ENCODE results near the gene MVP.
A peak's percentile ranks its signal among the peaks of the same experiment; 100 is the strongest.
"Not testable (repeated sequence)": the region's sequence is repeated elsewhere in the genome, so short reads cannot be mapped to it uniquely, and the experiment has no call there.

Gene MVP

DNA sequence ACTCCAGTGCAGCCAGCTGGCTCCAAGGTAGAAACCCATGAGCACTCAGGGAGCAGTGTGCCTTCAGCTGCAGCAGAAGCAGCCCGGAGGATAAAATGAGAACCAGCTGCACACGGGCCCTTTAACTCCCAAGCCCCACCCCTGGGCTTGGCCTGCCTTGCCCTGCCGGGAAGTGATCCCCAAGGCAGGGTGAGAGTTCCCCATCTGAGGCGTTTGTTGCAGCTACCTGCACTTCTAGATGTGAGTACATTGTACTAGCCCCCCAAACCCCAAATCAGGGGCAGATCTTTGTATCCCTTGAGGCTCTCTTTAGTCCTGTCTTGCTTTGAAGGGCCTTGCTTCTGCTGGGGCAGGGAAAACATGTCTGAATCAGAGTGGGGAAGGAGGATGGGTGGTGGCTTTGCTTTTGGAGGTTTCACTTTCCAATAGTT lies at the start of gene MVP:
MVP (plus strand) TSS at position 192 of the 431 bp plus-strand sequence. CDS start 10,088 bp downstream, outside the sequence.
- peak; percentile 57 for DNase-seq

DNA sequence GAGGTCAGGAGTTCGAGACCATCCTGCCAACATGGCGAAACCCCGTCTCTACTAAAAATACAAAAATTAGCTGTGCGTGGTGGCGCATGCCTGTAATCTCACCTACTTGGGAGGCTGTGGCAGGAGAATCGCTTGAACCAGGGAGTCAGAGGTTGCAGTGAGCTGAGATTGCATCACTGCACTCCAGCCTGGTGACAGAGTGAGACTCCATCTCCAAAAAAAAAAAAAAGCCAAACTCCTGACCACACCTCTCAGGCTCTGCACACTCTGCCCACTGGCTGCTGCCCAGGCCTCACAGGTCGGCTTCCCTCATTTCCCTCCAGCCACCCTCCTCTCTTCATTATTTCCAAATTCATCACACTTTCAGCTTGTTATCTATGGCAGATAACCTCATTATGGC lies 47.9 kb upstream of the MVP start:
- not testable (repeated sequence) for DNase-seq

DNA sequence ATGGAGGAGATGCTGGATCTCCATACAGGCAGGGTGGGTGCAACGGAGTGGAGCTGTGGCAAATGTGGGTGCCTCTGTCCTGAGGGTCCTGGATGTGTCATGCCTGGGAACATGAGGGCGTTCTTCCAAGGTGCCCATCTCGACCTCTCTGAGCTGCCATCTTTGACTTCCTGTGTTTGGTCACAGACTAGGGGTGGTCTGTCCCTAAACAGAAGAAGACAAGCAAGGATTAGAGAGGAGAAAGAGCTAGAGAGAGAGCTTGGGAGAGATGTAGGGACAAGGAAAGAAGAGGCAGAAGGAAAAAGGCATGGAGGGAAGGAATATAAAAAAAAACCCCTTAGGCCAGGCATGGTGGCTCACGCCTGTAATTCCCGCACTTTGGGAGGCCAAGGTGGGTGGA lies 45.5 kb upstream of the MVP start:
- no peak for DNase-seq

DNA sequence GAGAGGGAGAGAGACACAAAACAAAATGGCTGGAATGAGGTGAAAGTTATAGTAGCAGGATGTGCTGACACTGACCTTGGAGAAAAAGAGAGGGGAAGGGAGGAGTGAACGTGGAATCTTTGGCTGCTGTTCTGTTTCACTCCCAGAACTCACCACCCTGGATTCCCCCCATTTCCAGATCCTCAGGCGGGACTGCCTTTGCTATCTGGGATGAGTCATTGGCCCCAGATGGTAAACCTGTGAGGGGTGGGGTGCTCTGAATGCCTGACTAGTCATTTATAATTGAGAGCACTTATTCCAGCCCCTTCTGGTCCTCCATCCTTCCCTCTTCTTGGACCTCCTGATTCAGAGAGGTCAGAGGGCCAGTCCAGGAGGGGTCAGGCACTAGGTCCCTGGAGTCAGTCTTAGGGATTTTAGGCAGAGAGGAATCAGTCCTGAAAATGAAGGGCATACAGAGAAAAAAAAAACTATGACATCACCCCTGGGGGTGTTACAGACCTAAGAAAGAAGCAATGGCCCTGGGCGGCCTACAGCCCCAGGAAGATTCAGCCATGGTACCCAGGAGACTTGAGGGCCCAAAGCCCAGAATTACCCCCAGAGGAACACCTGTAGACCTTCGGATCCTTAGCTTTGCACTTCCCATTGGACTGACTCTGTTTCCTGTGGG lies 44.4 kb upstream of the MVP start:
- no peak for DNase-seq

DNA sequence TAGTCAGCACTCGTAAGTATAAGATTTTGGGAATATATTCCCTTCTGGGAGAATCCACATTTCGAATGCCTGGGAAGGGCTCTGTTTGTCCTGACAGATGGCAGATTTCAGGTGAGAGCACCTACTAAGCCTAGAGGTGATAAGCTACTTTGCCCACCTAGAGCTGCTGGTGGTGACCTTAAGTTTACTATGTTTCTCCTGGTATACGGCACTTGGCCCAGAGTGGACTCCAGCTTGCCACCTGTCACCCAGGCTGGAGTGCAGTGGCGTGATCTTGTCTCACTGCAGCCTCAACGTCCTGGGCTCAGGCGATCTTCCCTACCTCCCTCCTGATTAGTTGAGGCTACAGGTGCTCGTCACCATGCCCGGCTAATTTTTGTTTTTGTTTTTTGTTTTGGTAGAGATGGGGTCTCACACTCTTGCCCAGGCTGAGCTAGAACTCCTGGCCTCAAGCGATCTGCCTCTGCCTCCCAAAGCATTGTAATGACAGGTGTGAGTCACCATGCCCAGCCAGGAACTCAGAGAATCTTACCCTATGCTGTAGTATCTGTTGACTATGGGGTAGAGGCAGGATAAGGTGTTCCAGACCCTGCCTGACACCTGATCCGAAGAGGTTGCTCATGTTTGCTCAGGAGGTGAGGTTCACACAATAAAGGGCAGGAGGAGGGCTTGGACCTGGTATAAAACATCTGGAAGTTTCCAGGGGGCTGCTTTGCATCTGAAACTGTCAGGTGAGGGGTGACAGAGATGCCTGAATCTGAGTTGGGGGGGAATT lies 42.5 kb upstream of the MVP start, which contains the start of gene ZG16:
ZG16 (plus strand) TSS at position 681 of the 775 bp plus-strand sequence. CDS start 1,011 bp downstream, outside the sequence.
- DNase-seq: no peak

DNA sequence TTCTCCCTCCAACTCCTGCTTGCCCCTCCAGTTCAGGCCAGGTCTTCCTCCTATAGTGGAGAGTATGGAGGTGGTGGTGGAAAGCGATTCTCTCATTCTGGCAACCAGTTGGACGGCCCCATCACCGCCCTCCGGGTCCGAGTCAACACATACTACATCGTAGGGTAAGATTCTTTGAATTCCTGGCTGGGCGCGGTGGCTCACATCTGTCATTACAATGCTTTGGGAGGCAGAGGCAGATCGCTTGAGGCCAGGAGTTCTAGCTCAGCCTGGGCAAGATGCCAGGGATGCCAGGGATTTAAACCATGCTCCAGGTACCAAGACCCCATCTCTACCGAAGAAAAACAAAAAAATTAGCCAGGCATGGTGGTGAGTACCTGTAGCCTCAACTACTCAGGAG lies 40.8 kb upstream of the MVP start:
- DNase-seq: no peak

DNA sequence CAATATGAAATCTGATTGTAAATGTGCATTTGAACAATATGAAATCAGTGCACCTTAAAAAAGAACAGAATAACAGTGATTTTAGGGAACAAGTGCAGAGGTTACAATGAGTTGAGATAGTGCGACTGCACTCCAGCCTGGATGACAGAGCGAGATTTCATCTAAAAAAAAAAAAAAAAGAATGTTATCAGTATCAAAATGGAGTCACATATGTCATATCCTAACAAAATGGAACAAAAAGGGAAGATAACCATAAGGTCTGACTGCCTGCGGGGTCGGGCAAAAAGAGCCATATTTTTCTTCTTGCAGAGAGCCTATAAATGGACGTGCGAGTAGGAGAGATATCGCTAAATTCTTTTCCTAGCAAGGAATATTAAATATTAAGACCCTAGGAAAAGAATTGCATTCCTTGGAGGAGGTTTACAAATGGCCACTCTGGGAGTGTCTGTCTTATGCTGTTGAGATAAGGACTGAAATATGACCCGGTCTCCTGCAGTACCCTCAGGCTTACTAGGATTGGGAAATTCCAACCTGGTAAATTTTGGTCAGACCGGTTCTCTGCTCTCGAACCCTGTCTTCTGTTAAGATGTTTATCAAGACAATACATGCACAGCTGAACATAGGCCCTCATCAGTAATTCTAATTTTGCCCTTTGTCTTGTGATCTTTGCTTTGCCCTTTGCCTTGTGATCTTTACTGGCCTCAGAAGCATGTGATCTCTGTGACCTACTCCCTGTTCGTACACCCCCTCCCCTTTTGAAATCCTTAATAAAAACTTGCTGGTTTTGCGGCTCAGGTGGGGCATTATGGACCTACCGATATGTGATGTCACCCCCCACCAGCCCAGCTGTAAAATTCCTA lies 36.9 kb upstream of the MVP start:
- not testable (repeated sequence) for DNase-seq

DNA sequence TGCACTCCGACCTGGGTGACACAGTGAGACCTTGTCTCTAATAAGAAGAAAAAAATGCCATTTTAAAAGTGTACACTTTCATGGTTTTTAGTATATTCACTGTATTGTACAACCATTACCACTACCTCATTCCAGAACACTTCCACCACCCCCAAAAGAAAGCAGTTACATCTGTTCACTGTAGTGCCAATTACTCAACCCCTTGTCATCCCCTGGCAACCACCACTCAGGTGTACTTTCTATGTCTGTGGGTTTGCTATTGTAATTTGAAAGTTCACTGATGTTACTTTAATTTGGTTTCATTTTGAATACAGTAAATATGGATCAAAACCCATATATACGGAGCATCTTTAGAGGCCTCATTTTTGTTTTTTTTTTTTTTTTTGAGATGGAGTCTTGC lies 36.1 kb upstream of the MVP start:
- DNase-seq: no peak

DNA sequence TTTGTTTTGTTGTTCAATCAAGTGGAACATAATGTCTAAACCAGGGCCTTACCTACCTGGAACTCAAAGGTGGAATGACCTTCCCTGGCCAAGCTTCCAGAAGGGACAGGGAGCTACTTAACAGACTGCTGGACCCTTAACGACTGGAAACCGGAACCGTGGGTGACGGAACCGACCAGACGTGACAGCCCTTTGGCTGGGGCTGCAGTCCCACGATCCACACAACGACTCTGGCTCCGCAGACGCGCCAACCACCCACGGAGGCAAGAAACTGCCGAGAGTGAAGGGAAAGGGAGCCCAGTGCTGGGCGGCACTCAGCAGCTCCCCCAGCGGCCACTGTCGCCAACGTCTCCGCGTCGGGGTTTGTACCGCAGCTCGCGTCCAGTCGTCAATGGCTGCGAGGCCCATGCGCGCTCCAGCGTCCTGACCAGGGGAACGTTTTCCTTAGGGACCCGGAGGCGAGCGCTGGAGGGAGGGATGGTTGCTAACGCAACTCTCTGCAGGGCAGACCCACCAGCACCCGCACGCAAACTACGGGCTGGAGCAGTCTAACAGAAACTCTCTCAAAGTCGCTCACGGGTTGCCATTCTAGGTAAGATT lies 35.3 kb upstream of the MVP start:
- peak; percentile 84 for DNase-seq

DNA sequence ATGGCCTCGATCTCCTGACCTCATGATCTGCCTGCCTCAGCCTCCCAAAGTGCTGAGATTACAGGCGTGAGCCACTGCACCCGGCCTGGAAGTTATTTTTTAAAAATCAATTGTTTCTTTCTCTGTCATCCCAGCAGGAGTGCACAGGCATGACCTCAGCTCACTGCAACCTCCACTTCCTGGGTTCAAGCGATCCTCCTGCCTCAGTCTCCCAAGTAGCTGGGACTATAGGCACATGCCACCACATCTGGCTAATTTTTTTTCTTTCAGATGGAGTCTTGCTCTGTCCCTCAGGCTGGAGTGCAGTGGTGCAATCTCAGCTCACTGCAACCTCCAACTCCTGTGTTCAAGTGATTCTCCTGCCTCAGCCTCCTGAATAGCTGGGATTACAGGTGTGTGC lies 33.1 kb upstream of the MVP start:
- not testable (repeated sequence) for DNase-seq

DNA sequence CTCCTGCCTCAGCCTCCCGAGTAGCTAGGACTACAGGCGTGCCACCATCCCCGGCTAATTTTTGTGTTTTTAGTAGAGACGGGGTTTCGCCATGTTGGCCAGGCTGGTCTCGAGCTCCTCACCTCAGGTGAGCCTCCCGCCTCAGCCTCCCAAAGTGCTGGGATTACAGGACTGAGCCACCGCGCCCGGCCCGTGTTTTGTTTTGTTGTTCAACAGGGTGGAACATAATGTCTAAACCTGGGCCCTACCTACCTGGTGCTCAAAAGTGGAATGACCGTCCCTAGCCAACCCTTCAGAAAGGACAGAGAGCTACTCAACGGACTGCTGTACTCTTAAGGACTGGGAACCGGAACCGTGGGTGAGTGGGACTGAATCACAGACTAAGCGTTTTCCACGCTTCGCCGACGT lies 30.5 kb upstream of the MVP start:
- DNase-seq: no peak

DNA sequence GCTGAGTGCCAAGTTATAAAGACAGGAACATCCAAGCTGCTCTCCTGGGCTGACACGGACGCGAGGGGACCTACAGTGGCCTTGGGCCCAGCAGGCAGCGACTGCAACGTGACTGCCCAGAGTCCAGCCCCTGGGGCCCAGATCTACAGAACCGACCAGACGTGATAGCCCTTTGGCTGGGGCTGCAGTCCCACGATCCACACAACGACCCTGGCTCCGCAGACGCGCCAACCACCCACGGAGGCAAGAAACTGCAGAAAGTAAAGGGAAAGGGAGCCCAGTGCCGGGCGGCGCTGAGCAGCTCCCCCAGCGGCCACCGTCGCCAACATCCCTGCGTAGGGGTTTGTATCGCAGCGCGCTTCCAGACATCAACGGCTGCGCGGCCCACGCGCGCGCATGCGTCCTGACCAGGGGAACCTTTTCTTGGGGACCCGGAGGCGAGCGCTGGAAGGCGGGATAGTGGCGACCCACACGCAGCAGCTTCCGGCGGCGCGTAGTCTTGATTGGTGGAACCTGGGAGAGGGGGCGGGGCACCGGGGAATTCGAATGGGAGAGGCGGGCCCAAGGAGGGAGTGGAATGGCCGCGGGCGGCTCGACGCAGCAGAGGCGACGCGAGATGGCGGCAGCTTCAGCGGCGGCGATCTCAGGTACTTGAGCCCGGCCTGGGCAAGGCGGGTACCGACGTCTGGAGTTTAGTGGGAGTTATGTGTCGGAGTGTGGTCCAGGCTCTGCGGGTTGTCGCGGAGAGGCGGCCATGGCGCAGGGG lies 29.9 kb upstream of the MVP start, which contains the start of gene KIF22:
KIF22 (plus strand) TSS at position 569 of the 766 bp plus-strand sequence; CDS start at position 578, 9 bp downstream.
- DNase-seq: peak; percentile 99

DNA sequence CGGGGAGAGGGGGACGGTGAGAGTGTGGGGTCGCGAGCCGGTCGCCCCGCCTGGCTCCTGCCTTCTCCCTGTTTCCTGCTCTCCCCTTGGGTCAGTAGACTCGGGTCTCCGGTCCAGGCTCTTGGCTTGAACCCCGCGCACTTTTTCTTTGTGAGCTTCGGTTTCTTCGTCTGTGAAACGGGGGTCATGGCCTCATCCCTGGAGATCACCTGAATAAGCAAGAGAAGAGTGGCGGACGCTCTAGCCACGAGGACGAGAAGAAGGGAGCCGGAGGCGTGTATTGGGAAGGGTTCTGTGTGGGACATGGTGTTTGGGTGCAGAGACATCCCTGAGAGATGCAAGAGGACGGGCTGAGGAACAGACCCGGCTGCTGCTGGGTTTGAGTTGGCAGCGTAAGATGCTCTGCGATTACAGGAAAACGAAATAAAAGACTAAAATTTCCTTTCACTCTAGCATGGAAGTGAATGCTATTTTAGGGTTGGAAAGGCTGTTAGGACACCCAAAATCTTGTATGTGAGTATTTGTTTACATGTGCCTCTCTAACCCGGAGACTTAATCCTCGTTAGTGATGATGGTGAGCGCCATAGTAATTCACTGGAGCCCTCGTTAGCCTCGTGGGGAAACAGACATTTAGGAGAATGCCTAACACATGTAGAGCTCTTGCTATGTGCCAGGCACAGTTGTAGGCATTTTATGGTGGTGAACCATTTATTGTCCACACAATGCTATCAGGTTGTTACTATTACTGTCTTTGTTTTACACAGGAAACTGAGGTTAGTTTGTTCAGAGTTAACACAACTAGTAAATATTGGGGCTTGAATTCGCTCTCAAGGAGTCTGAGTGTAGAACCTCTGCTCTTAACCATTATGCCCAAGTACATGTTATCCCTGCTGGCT lies 29.1 kb upstream of the MVP start:
- DNase-seq: no peak

DNA sequence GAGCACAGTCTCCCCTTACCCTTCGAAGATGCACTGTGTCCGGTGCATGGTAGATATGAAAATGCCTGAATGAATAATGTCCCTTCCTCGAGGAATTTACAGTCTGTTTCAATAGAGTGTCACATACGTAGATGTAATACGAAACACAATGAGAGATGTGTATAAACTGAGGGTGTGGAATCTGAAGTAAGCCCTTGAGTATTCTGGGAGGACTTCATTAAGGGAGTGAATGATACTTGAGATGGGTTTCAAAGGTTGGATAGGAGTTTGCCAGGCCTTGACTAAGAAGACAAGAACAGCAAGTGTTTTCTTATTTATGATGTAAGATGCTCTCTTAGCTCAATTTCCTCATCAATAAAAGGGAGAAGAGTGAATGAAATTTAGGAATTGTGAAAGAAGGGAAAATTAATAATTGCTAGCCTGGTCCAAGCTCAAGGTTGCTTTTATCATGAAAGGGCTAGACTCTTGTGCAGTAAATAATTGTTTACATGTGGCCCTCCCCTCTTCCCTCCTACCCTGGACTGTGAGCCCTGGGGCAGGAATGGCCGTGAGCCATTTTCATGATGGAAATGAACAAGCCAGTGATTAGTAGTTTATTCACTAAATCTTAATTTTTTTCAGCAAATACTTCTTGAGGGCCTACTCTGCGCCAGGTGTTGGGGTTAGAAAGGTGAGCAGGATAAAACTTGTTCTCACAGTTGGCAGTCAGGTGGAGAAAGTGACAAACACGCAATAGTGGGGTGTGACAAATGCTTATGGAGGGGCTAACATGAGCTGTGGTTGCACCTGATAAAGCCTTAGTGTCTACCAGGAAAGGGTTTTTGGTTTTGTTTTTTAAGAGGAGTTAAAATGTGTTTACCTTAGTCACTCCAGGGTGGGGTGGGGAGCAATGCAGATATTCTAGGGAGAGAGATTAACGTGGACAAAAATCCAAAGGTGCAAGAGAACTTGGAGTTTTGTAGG lies 28.1 kb upstream of the MVP start:
- no peak for DNase-seq

DNA sequence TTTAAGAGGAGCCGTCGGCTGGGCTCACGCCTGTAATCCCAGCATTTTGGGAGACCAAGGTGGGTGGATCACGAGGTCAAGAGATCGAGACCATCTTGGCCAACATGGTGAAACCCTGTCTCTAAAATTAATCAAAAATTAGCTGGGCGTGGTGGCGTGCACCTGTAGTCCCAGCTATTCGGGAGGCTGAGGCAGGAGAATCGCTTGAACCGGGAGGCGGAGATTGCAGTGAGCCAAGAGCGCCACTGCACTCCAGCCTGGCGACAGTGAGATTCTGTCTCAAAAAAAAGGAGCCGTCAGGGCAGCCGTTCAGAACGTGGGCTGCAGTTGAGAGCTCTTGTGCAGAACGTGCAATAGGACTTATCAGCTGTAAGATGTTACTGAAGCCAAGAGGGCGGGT lies 27.1 kb upstream of the MVP start:
- DNase-seq: not testable (repeated sequence)

DNA sequence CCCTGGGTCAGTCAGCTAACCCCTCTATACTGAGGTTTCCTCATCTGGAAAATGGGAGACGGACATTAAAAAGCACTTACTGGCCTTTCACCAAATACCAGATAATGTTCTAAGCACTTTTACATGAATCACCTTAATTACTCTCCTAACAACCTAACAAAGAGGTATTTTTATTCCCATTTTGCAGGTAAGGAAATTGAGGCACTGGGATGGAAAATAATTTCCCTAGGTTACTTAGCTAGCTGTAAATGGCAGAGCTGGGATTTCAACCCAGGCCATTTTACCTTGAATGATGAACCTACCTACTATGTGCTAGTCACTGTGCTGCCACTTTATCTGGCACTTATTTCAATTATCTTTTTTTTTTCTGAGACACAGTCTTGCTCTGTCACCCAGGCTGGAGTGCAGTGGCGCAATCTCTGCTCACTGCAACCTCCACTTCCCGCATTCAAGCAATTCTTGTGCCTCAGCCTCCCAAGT lies 26.0 kb upstream of the MVP start:
- no peak for DNase-seq

DNA sequence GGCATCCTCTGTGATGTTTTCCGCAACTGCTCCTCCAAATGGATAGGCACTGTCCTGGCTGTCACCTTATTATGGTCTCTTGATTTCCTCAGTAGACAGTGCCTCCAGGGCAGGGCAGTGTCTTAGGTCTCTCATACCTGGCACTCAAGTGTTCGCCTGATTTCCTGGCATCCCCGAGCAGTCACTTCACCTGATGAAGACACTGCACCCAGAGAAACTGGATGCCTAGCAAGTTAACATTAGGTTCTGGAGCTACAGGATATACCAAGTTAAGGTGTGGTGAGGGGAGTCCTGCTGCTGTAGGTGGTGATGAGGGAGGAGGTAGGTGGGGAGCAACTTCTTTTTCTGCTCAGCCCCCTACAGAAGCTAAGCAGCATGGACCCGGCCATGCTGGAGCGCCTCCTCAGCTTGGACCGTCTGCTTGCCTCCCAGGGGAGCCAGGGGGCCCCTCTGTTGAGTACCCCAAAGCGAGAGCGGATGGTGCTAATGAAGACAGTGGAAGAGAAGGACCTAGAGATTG lies 17.8 kb upstream of the MVP start:
- DNase-seq: no peak

DNA sequence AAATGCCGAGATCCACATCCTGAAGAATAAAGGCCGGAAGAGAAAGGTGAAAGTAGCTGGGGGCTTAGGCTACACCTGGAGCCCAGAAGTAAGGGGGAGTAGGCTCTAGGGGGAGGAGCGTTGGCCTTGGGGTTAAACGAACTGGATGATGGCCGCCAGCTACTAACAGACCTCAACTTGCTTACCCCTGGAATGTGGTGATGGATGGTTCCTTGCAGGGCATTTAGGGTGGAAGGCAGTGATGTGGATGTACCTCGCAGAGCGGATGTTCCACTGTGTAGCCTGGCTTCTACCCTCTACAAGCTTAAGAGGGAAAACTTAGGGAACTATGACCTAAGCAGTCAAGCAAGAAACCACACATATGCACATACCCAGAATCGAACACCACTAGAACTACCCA lies 16.2 kb upstream of the MVP start:
- DNase-seq: no peak

All from activated T-cell treated with anti-CD3 and anti-CD28 coated beads, Interleukin-2, amount 50 U/mL, for 1 hour (primary cell).